GM19463 (cell line): ENCODE data around the gene CCT5.
"Not testable (repeated sequence)": the region's sequence is repeated elsewhere in the genome, so short reads cannot be mapped to it uniquely, and the experiment has no call there.

ENCODE experiments used
- ATAC-seq: cut with Tn5 transposase; IDR thresholded peaks from one replicate; pipeline ENCODE4 v1.9.1; 2021; ENCODE audit warnings: mild to moderate bottlenecking, moderate library complexity; ENCODE audit not compliant: unreplicated experiment

CCT5 gene

DNA sequence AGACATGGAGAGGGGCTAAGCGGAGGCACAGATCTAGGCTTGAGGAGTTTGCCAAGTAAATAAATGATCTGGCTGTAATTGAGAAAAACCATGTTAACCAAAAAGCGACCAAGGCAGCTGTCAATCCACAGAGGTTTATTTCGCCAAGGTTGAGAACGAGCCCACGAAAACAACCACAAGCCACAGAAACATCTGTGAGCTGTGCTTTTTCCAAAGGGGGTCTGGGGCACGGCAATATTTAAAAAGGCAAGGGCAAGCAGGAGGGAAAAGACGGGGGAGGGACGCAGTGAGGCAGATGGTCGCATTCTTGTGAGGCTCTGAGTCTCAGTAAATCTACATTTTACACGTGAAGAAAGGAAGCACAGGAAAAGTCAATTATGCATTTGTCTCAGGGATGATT, 25.4 kb downstream of the CCT5 start:
- no peak for ATAC-seq

GRCh38 chr5:10275991-10276390, 25.9 kb downstream of the CCT5 start:
- no peak for ATAC-seq

GRCh38 chr5:10276691-10277090, 26.6 kb downstream of the CCT5 start:
- no peak for ATAC-seq

GRCh38 chr5:10277773-10278630, 27.9 kb downstream of the CCT5 start:
- ATAC-seq: no peak

DNA sequence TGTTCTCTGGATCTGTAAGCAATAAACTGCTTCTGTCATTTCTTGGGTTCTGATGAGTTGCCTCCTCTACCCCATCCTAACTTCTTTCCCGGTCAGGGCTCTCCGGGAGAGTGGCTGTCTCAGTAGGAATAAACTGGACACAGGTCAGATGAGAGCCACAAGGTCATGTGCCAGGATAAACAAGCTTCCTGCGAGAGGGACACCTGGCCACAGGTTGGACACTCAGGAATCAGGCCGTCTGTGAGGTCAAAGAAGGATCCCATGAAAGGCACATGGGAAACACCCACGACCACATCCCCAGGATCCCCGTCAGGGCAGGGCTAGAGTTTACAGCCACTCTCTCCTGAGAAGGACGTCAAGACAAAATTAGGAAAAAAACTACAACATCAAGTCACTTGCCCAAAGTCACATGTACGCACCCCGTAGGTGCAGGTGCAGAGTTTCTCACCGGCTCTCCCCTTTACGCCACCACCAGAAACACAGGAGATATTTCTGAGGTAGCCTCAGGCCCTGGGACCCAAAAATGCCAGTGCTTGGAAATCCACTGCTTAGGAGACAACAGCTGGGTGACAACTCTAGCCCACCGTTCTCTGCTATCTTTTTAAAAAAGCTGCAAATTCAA, 28.7 kb downstream of the CCT5 start:
- no peak for ATAC-seq

DNA sequence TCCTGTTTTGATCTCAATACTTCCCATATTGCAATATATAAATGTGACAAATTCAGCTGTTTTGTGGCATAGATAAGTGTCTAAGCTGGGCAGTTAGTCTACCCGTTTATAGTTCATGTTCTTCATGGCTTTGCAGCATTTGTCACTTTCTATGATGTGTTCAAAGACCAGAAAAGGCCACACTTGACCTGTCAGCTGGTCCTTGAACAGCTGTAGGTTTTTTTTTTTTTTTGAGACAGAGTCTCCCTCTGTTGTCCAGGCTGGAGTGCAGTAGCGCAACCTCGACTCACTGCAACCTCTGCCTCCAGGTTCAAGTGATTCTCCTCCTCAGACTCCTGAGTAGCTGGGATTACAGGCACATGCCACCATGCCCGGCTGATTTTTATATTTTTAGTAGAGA, 29.2 kb downstream of the CCT5 start:
- no peak for ATAC-seq

GRCh38 chr5:10279925-10280720, 30.0 kb downstream of the CCT5 start:
- ATAC-seq: no peak

GRCh38 chr5:10283927-10284635, 34.0 kb downstream of the CCT5 start:
- peak; percentile 81 for ATAC-seq

DNA sequence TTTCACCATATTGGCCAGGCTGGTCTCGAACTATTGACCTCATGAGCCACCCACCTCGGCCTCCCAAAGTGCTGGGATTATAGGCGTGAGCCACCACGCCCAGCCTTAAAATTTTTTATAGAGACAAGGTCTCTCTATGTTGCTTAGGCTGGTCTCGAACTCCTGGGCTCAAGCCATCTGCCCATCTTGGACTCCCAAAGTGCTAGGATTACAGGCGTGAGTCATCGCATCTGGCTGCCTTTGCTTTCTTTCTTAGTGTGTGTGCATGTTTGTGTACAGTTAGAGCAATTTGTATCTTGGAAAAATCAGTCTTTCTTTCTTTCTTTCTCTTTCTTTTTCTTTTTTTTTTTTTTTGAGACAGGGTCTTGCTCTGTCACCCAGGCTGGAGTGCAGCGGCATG, 35.3 kb downstream of the CCT5 start:
- not testable (repeated sequence) for ATAC-seq

DNA sequence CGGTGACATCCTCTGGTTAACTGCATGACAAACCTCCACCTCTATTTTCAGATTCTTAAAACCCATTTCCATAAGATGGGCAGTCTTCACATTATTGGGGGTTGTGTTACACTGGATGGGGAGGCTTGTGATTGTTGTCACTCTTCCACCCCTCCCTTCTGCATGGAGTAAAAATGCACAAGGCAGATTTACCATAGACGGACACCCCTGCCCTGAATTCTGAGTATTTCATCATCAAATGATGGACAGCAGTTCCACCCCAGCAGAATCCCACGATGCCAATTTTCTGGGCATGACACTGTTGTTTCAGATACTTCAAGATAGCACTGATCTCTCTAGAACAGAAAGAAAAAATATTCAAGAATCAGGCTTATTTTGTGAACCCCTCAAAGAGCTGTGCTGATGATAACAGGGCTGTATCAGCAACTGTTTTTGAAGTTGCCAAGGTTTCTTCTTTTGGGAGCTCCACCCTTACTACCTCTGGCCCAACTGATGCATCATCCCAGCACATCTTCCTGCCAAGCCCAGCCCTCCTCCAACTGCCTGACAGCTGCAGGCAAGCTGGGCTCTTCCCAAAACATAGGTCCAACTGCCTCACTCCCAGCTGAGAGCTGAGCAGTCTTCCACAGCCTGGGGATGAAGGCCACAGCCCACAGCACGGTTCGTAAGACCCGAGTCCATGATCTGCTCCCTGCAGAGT, 36.2 kb downstream of the CCT5 start:
- no peak for ATAC-seq

- no peak for ATAC-seq
Observed at GRCh38 chr5:10286862-10287227, 36.8 kb downstream of the CCT5 start.

DNA sequence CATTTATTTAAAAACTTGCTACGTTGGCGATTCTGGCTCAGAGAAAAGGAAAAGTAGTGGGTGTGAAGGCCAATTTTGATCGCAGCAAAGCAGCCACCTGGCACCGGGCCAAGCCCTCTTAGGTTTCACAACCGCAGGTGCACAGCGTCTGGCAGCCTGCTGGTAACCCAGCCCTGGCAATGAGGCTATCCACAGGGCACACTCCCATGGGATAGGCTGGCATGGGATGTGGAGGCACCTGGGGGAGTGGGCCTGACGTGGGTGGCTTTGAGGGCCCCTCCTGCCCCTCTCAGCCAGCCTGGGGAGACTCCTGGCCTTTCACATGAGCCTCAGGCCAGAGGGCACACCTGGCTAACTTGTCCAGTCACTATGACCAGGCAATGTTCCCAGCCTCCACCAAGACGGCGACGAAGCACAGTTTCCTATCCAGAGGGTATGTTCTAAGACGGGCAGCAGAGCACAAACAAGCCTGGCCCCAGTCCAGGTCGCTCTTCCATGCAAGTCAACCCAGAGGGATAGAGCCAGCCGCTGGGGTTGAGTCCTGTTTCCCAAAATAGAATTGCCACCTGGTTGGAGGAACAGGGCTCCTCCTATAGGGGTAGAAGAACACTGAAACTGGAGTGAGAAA, 38.6 kb downstream of the CCT5 start:
- peak; percentile 64 for ATAC-seq

- no peak for ATAC-seq
Observed at GRCh38 chr5:10289353-10289752, 39.3 kb downstream of the CCT5 start.

- no peak for ATAC-seq
Observed at GRCh38 chr5:10289991-10290390, 39.9 kb downstream of the CCT5 start.

DNA sequence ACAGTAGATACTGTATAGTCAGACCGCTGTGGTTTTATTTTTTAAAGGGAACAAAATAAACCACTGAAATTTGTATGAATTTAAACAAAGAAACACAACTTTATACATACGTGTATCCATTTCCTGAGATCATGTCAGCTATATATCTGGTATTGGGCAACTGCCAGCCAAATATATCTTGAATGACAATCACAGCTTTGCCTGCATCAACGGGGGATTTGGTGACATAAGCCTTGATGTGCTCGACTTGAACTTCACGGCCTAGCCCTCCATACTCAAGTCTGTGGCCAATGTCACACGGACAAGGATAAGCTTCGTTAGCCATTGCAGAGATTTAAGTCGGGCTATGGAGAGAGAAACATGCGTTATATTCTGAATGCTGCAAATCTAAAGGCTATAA, 40.4 kb downstream of the CCT5 start:
- ATAC-seq: no peak

GRCh38 chr5:10291692-10292339, 41.7 kb downstream of the CCT5 start:
- ATAC-seq: no peak

DNA sequence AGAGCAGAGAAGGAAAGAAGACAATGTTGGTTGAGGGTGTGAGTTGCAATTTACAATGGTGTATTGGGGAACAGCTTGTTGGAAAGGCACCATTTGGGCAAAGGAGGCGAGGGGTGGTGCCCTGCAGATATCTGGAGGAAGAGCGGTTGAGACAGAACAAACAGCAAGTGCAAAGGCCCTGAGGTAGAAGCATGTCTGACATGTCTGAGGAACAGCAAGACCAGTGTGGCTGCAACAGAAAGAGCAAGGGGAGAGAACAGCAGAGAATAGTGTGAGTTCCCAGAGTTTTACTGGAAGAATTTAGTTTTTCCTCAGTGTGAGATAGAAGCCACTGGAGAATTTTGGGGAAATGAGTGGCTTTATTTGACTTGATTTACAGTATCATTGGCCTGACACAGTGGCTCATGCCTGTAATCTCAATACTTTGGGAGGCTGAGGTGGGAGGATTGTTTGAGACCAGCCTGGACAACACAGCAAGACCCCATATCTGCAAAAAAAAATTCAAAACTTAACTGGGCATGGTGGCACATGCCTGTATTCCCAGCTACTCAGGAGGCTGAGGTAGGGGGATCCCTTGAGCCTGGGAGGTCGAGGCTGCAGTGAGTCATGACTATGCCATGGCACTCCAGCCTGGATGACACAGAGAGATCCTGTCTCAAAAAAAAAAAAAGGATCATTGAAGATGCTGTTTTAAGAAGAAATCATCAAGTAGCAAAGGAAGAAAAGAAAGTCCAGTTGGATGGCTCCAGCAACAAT, 44.0 kb downstream of the CCT5 start:
- ATAC-seq: no peak

GRCh38 chr5:10295619-10296326, 45.7 kb downstream of the CCT5 start:
- ATAC-seq: no peak
